ENCODE measurements around the gene COL9A3. TPM values are rescaled to one million over a fixed set of nuclear protein-coding genes. Genes with fewer than 3 reads are reported as not detected.

Gene COL9A3
- total RNA-seq, 4 donors from 2014 or later = 6.0 to 223 (median 8.0) TPM

DNA sequence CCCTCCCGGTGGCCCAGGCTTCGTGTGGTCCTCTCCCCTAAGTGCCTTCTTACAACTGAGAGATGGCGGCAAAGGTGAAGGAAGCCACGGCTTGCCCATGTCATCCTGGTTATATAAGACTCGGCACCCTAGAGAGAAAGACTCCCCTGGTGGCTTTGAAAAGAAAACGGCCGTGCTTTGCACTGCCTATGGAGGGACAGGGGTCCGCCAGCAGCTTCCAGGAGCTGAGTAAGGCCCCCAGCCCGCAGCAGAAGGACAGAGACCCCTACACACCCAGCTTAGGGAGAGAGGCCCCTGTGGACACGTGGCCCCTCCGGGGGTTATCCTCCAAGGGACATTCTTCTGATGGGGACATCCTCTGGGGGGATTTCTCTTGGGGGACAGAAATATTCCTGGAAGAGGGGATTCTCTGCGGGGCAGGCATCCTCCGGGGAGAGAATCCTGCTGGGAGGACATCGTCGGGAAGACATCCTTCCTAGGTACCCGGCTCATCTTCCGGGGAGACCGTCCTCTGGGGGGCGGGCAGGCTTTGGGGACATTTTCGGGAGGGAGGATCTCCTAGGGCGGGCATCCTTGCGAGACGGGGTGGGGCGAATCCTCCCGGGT is 12.7 kb upstream of the COL9A3 start:
- peak overlapping the region; percentile 90 to 94 (median 94) for H3K27ac ChIP-seq
- TF ChIP-seq POLR2A (IDR thresholded peaks at IDR 0.05) (no peak), POLR2AphosphoS5 (IDR thresholded peaks at IDR 0.05) (no peak), EP300 (IDR thresholded peaks at IDR 0.05; ENCODE audit: low read depth) (no peak)
- TF ChIP-seq, protein P1, sequence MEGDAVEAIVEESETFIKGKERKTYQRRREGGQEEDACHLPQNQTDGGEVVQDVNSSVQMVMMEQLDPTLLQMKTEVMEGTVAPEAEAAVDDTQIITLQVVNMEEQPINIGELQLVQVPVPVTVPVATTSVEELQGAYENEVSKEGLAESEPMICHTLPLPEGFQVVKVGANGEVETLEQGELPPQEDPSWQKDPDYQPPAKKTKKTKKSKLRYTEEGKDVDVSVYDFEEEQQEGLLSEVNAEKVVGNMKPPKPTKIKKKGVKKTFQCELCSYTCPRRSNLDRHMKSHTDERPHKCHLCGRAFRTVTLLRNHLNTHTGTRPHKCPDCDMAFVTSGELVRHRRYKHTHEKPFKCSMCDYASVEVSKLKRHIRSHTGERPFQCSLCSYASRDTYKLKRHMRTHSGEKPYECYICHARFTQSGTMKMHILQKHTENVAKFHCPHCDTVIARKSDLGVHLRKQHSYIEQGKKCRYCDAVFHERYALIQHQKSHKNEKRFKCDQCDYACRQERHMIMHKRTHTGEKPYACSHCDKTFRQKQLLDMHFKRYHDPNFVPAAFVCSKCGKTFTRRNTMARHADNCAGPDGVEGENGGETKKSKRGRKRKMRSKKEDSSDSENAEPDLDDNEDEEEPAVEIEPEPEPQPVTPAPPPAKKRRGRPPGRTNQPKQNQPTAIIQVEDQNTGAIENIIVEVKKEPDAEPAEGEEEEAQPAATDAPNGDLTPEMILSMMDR (IDR thresholded peaks at IDR 0.05) = peak in 1 of 5 experiments; percentile 22
- H3K27me3 ChIP-seq = no peaks in the 10 kb centered on the region
- peak overlapping the region; percentile 88 to 100 (median 96) for H3K4me3 ChIP-seq
- H3K4me1 ChIP-seq = peaks cover 17 to 30% (median 22%) of the 10 kb centered on the region in 4 donors
- no peak for DNase-seq
- in situ Hi-C loops (cut with MboI; ENCODE audit: low pct_ligation_motif_present in 1 of 4, low pct_unique_long_range_greater_than_20kb in 1 of 4, low sequenced_read_pairs in 3 of 4) (loop anchor here in 2 of 4 donors (10.0 kb wide), 1 partner anchor 139 kb away; no protein-coding TSS in a partner anchor), intact Hi-C loops (cut with DNase I; ENCODE audit: low total_unique reads) (no loop called here)
- peaks cover 0 to 15% (median 5%) of the 10 kb centered on the region in 4 donors for H3K36me3 ChIP-seq
- WGBS, 2 donors (ENCODE audit: low coverage in 1 of 2) = 24% methylated on average over 18 of the region's 25 CpGs; no CpG with 5 or more reads in 1 of the 2 donors
- H3K9me3 ChIP-seq = no peaks in the 10 kb centered on the region

DNA sequence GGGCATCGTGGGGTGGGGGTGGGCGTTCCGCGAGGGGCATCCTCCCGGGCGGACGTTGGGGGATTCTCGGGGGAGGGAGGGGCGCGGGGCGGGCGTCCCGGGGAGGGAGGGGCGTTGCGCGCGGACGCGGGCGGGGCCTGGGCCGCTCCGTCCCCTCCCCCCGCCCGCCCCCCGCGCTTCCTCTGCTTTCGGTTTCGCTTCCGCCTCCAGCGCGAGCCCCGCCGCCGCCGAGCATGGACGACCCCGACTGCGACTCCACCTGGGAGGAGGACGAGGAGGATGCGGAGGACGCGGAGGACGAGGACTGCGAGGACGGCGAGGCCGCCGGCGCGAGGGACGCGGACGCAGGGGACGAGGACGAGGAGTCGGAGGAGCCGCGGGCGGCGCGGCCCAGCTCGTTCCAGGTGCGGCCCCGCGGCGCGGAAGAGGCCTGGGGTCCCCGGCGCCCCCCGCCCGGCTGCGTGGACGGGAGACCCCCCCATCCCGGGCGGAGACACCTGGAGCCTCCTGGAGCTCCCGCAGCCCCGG is 12.2 kb upstream of the COL9A3 start, which contains the start of gene OGFR:
OGFR (plus strand) TSS at position 209 of the 528 bp plus-strand sequence; CDS start at position 234, 25 bp downstream.
- Histone ChIP-seq H3K4me1 (peaks cover 17 to 30% (median 22%) of the 10 kb centered on the region in 4 donors), H3K9me3 (no peaks in the 10 kb centered on the region), H3K36me3 (peaks cover 0 to 17% (median 6%) of the 10 kb centered on the region in 4 donors), H3K4me3 (peak within 1 kb of the TSS; percentile 88 to 100 (median 96)), H3K27me3 (no peaks in the 10 kb centered on the region), H3K27ac (peak within 1 kb of the TSS; percentile 90 to 94 (median 94))
- intact Hi-C loops (cut with DNase I; ENCODE audit: low total_unique reads) = no loop called here
- DNase-seq = peak; percentile 78
- TF ChIP-seq POLR2AphosphoS5 (IDR thresholded peaks at IDR 0.05) (peak; percentile 82 to 91 (median 87)), EP300 (IDR thresholded peaks at IDR 0.05; ENCODE audit: low read depth) (no peak), POLR2A (IDR thresholded peaks at IDR 0.05) (peak; percentile 49)
- TF ChIP-seq, protein P1 (IDR thresholded peaks at IDR 0.05) = no peak
- WGBS, 2 donors (ENCODE audit: low coverage in 1 of 2) = 6% methylated on average over 6 of the region's 77 CpGs; no CpG with 5 or more reads in 1 of the 2 donors
- in situ Hi-C loops (cut with MboI; ENCODE audit: low pct_ligation_motif_present in 1 of 4, low pct_unique_long_range_greater_than_20kb in 1 of 4, low sequenced_read_pairs in 3 of 4) = loop anchor here in 2 of 4 donors (10.0 kb wide), 1 partner anchor 140 kb away; no protein-coding TSS in a partner anchor

DNA sequence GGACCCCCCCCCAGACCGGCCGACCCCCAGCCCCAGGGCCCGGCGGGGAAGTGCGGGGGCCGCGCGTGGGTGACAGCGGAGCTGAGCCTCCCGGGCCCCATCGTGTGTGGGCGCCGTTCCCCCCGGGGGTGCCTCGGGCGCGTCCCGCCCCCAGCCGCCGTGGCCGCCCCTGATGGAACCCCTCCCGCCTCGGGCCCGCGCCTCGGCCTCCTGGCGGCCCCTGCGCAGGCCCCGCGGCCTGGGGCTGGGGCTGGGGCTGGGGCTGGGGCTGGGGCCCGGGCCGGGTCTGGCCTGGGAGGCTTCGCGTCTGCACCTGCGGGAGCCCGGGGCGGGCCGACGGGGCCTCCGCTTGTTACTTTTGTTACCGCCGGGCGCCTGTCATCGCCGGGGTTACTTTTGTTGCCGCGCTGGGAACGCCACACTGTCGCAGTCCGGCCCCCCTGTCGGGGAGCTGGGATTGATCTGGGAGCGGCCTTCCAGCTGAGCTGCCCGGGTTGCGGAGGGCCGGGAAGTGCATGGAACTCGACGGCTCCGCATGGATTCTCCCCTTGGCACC is 11.6 kb upstream of the COL9A3 start:
- Histone ChIP-seq H3K9me3 (no peaks in the 10 kb centered on the region), H3K27ac (peak overlapping the region; percentile 90 to 94 (median 94)), H3K4me1 (peaks cover 17 to 30% (median 22%) of the 10 kb centered on the region in 4 donors), H3K4me3 (peak overlapping the region; percentile 88 to 100 (median 96)), H3K36me3 (peaks cover 0 to 17% (median 7%) of the 10 kb centered on the region in 4 donors), H3K27me3 (no peaks in the 10 kb centered on the region)
- WGBS, 2 donors (ENCODE audit: low coverage in 1 of 2) = 1% methylated on average over 13 of the region's 58 CpGs; no CpG with 5 or more reads in 1 of the 2 donors
- intact Hi-C loops (cut with DNase I; ENCODE audit: low total_unique reads) = no loop called here
- TF ChIP-seq, protein P1 (IDR thresholded peaks at IDR 0.05) = peak in 2 of 5 experiments; percentile 14 to 34
- TF ChIP-seq EP300 (IDR thresholded peaks at IDR 0.05; ENCODE audit: low read depth) = no peak
- in situ Hi-C loops (cut with MboI; ENCODE audit: low pct_ligation_motif_present in 1 of 4, low pct_unique_long_range_greater_than_20kb in 1 of 4, low sequenced_read_pairs in 3 of 4) = loop anchor here in 2 of 4 donors (10.0 kb wide), 1 partner anchor 140 kb away; no protein-coding TSS in a partner anchor
- no peak for DNase-seq

Measured in transverse colon (tissue), 4 donors.